SU-DHL-6 (cell line): Measurements from ENCODE around the gene CCDC8.

ENCODE experiments used
- H2AFZ ChIP-seq: fragments of 200-600 bp; sonication (generic); 2 replicates; pipeline ENCODE4 v1.6.1; 2014; ENCODE audit warnings: low read depth, mild to moderate bottlenecking, moderate library complexity, mixed read lengths, antibody characterized with exemption, low read length; ENCODE audit not compliant: severe bottlenecking
- H3F3A ChIP-seq: fragments of 200-600 bp; shearing (Covaris generic); 2 replicates; pipeline ENCODE4 v1.6.0; 2016; ENCODE audit warnings: antibody characterized with exemption, mild to moderate bottlenecking; ENCODE audit not compliant: insufficient read depth
- H3K27ac ChIP-seq: fragments of 200-600 bp; sonication (generic); 2 replicates; pipeline ENCODE4 v1.5.1; 2016; ENCODE audit warnings: low read depth, mild to moderate bottlenecking, low read length, moderate library complexity, mixed read lengths
- H3K27me3 ChIP-seq: fragments of 200-600 bp; sonication (generic), shearing (Covaris generic); 2 replicates; pipeline ENCODE4 v1.6.0; 2014; ENCODE audit warnings: mild to moderate bottlenecking, low read length
- H3K36me3 ChIP-seq: fragments of 200-600 bp; sonication (generic); 2 replicates; pipeline ENCODE4 v1.6.1; 2014; ENCODE audit warnings: mild to moderate bottlenecking, low read length, mixed read lengths
- H3K4me2 ChIP-seq: fragments of 300-600, 200-600 bp; shearing (Covaris generic), sonication (generic); 2 replicates; pipeline ENCODE4 v1.6.0; 2014; ENCODE audit warnings: low read length, low read depth, mild to moderate bottlenecking; ENCODE audit not compliant: poor library complexity, severe bottlenecking
- H3K4me3 ChIP-seq: fragments of 200-600 bp; sonication (generic); 2 replicates; pipeline ENCODE4 v1.5.1; 2014; ENCODE audit warnings: antibody characterized with exemption, low read length, mild to moderate bottlenecking, mixed read lengths; ENCODE audit not compliant: insufficient read depth, poor library complexity, severe bottlenecking
- H3K79me2 ChIP-seq: fragments of 200-600 bp; sonication (generic); 2 replicates; pipeline ENCODE4 v1.6.1; 2014; ENCODE audit warnings: mild to moderate bottlenecking, low read length, moderate library complexity; ENCODE audit not compliant: insufficient read depth
- H3K9ac ChIP-seq: fragments of 200-600 bp; sonication (generic); 2 replicates; pipeline ENCODE4 v1.7.0; 2014; ENCODE audit warnings: mild to moderate bottlenecking, low read length
- H3K9me2 ChIP-seq: fragments of 200-600 bp; sonication (generic); replicated peaks from 2 replicates; pipeline ENCODE4 v1.6.1; 2014; ENCODE audit warnings: low read length; ENCODE audit not compliant: insufficient read depth
- H3K9me3 ChIP-seq: fragments of 200-600 bp; sonication (generic); 2 replicates; pipeline ENCODE4 v1.6.1; 2014; ENCODE audit warnings: low read length, mixed read lengths; ENCODE audit not compliant: insufficient read depth
- H4K20me1 ChIP-seq: fragments of 200-600 bp; sonication (generic); 2 replicates; pipeline ENCODE4 v1.6.1; 2014; ENCODE audit warnings: low read depth, mild to moderate bottlenecking, antibody characterized with exemption, low read length, moderate library complexity, mixed read lengths
- CTCF ChIP-seq: fragments of 200-600 bp; sonication (generic); IDR thresholded peaks from one replicate; pipeline ENCODE4 v1.5.1; 2017; ENCODE audit warnings: antibody characterized with exemption, mild to moderate bottlenecking, low read length, moderate library complexity; ENCODE audit not compliant: insufficient read depth, poor library complexity, severe bottlenecking
- EZH2phosphoT487 ChIP-seq: fragments of 200-600 bp; sonication (generic), shearing (Covaris generic); conservative IDR thresholded peaks from 2 replicates; pipeline ENCODE4 v1.6.1; 2018; ENCODE audit warnings: mild to moderate bottlenecking, antibody characterized with exemption, low read length, moderate library complexity, mixed read lengths

CCDC8 gene

GRCh38 chr19:46453661-46454060 lies 40.3 kb upstream of the CCDC8 start:
- Histone ChIP-seq H3K79me2 (no peaks in the 10 kb centered on the region), H3K27me3 (no peaks in the 10 kb centered on the region), H3K4me2 (no peak overlapping the region), H3K4me3 (no peak overlapping the region), H3K9me2 (no peaks in the 10 kb centered on the region), H3K27ac (peak overlapping the region; percentile 24), H3K9me3 (no peaks in the 10 kb centered on the region), H4K20me1 (no peaks in the 10 kb centered on the region), H3K9ac (no peak overlapping the region), H3K36me3 (0 out of 2 replicates have a peak, but pooled peaks cover 7% of the 10 kb centered on the region), H3F3A (peaks cover 21% of the 10 kb centered on the region), H2AFZ (no peak overlapping the region)
- TF ChIP-seq EZH2phosphoT487, result no peak

GRCh38 chr19:46452186-46452585 lies 38.8 kb upstream of the CCDC8 start:
- H3K4me3 ChIP-seq, result no peak overlapping the region
- no peaks in the 10 kb centered on the region for H3K27me3 ChIP-seq
- peak overlapping the region; percentile 6; the same call in 1 of the 2 replicates for H3K9ac ChIP-seq
- H3K27ac ChIP-seq, result peak overlapping the region; percentile 70
- 0 out of 2 replicates have a peak, but pooled peaks cover 7% of the 10 kb centered on the region for H3K36me3 ChIP-seq
- H3K4me2 ChIP-seq, result no peak overlapping the region
- no peak for TF ChIP-seq EZH2phosphoT487
- TF ChIP-seq CTCF, result no peak
- no peaks in the 10 kb centered on the region for H3K9me2 ChIP-seq
- no peaks in the 10 kb centered on the region for H3K9me3 ChIP-seq
- no peaks in the 10 kb centered on the region for H4K20me1 ChIP-seq
- H3F3A ChIP-seq, result peaks cover 9% of the 10 kb centered on the region
- peaks cover 9% of the 10 kb centered on the region; the same call in 1 of the 2 replicates for H3K79me2 ChIP-seq
- H2AFZ ChIP-seq, result no peak overlapping the region

DNA sequence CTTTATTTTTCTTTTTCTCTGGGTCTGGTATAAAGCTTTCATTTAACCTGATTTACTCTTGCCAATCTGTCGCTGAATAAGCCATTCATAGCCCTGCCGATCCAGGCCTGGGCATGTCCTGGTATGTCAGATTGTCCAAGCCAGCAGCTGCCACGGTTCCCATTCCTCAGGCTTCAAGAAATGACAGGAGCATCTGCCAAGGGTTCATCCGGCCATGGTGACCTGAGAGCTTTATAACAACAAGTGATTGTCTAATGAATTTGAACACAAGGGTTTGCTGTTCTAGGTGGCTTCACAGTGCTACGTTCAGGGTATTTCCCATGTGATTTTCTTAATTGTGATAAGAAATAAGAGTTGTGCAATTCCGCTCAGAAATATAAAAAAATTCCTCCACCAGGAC lies 38.0 kb upstream of the CCDC8 start:
- Histone ChIP-seq H2AFZ (no peak overlapping the region), H3K79me2 (peaks cover 9% of the 10 kb centered on the region; the same call in 1 of the 2 replicates), H3K4me2 (peak overlapping the region; percentile 41), H4K20me1 (no peaks in the 10 kb centered on the region), H3K36me3 (0 out of 2 replicates have a peak, but pooled peaks cover 7% of the 10 kb centered on the region), H3K27ac (peak overlapping the region; percentile 70), H3K9me3 (no peaks in the 10 kb centered on the region), H3K27me3 (no peaks in the 10 kb centered on the region), H3F3A (peaks cover 9% of the 10 kb centered on the region), H3K4me3 (no peak overlapping the region), H3K9me2 (no peaks in the 10 kb centered on the region), H3K9ac (peak overlapping the region; percentile 11)
- TF ChIP-seq EZH2phosphoT487, result no peak
- no peak for TF ChIP-seq CTCF

GRCh38 chr19:46450737-46451136 lies 37.4 kb upstream of the CCDC8 start:
- TF ChIP-seq EZH2phosphoT487 (no peak), CTCF (no peak)
- Histone ChIP-seq H3K27me3 (no peaks in the 10 kb centered on the region), H4K20me1 (no peaks in the 10 kb centered on the region)

More at GRCh38 chr19:46450737-46451136, 37.4 kb upstream of the CCDC8 start:
- peak overlapping the region; percentile 11 for H3K9ac ChIP-seq
- no peaks in the 10 kb centered on the region for H3K9me2 ChIP-seq
- H3K4me2 ChIP-seq, result peak overlapping the region; percentile 41
- H3F3A ChIP-seq, result peaks cover 9% of the 10 kb centered on the region
- peak overlapping the region; percentile 70 for H3K27ac ChIP-seq
- no peak overlapping the region for H2AFZ ChIP-seq
- 0 out of 2 replicates have a peak, but pooled peaks cover 7% of the 10 kb centered on the region for H3K36me3 ChIP-seq
- H3K79me2 ChIP-seq, result peaks cover 9% of the 10 kb centered on the region; the same call in 1 of the 2 replicates
- H3K4me3 ChIP-seq, result no peak overlapping the region
- no peaks in the 10 kb centered on the region for H3K9me3 ChIP-seq
